Duodenal mucosa (tissue), 2 donors: ENCODE results near the gene TMBIM4.
"Not testable (repeated sequence)": the region's sequence is repeated elsewhere in the genome, so short reads cannot be mapped to it uniquely, and the experiment has no call there.

ENCODE experiments used
- H3K27ac ChIP-seq: one replicate; pipeline ENCODE4 v1.7.0; 2013; ENCODE audit warnings: low read depth, low read length
- H3K27me3 ChIP-seq, 2 donors: one replicate each; pipeline ENCODE4 v1.7.0; 2013; ENCODE audit warnings: low read length in 2 of 2, control low read depth in 1 of 2; ENCODE audit not compliant: insufficient read depth in 2 of 2, control insufficient read depth in 1 of 2
- H3K36me3 ChIP-seq, 2 donors: one replicate each; pipeline ENCODE4 v1.7.0; 2013; ENCODE audit warnings: low read length in 2 of 2, control low read depth in 1 of 2; ENCODE audit not compliant: insufficient read depth in 2 of 2, control insufficient read depth in 1 of 2
- H3K4me1 ChIP-seq, 2 donors: one replicate each; pipeline ENCODE4 v1.7.0; 2013; ENCODE audit warnings: low read length in 2 of 2, control low read depth in 1 of 2; ENCODE audit not compliant: insufficient read depth in 2 of 2, control insufficient read depth in 1 of 2
- H3K4me3 ChIP-seq, 2 donors: one replicate each; pipeline ENCODE4 v1.7.0; 2013; ENCODE audit warnings: low read length in 2 of 2, low read depth in 1 of 2
- H3K9ac ChIP-seq, 2 donors: one replicate each; pipeline ENCODE4 v1.7.0; 2013; ENCODE audit warnings: low read length in 2 of 2, low read depth in 1 of 2
- H3K9me3 ChIP-seq, 2 donors: one replicate each; pipeline ENCODE4 v1.7.0; 2013; ENCODE audit warnings: low read length in 2 of 2, control low read depth in 1 of 2; ENCODE audit not compliant: control insufficient read depth in 1 of 2

TMBIM4 gene

GRCh38 chr12:66187821-66188220 is 18.0 kb upstream of the TMBIM4 start:
- no peak overlapping the region for H3K4me3 ChIP-seq
- H3K9ac ChIP-seq = no peak overlapping the region
- peaks cover 9% of the 10 kb centered on the region in 2 donors for H3K27me3 ChIP-seq
- H3K27ac ChIP-seq = no peak overlapping the region
- no peaks in the 10 kb centered on the region for H3K36me3 ChIP-seq
- no peaks in the 10 kb centered on the region for H3K9me3 ChIP-seq
- peaks cover 4 to 5% of the 10 kb centered on the region in 2 donors for H3K4me1 ChIP-seq

- H3K9me3 ChIP-seq = no peaks in the 10 kb centered on the region
- no peak overlapping the region for H3K27ac ChIP-seq
- H3K36me3 ChIP-seq = no peaks in the 10 kb centered on the region
- no peak overlapping the region for H3K9ac ChIP-seq
- H3K4me3 ChIP-seq = no peak overlapping the region
- peaks cover 4 to 5% of the 10 kb centered on the region in 2 donors for H3K4me1 ChIP-seq
- H3K27me3 ChIP-seq = peaks cover 9% of the 10 kb centered on the region in 2 donors
These were observed 17.2 kb upstream of the TMBIM4 start for GRCh38 chr12:66187036-66187435.

- not testable (repeated sequence) for H3K4me3 ChIP-seq, H3K27ac ChIP-seq, H3K9me3 ChIP-seq, H3K4me1 ChIP-seq, H3K36me3 ChIP-seq, H3K9ac ChIP-seq, H3K27me3 ChIP-seq
These were observed 15.0 kb upstream of the TMBIM4 start for GRCh38 chr12:66184822-66185221.

- Histone ChIP-seq H3K27ac (no peak overlapping the region), H3K4me3 (no peak overlapping the region), H3K9ac (no peak overlapping the region), H3K4me1 (no peaks in the 10 kb centered on the region), H3K36me3 (no peaks in the 10 kb centered on the region), H3K27me3 (no peaks in the 10 kb centered on the region), H3K9me3 (no peaks in the 10 kb centered on the region)
These were observed 13.2 kb upstream of the TMBIM4 start for GRCh38 chr12:66182956-66183355.

- no peak overlapping the region for H3K4me3 ChIP-seq
These were observed 6.5 kb upstream of the TMBIM4 start for GRCh38 chr12:66176105-66176900.

GRCh38 chr12:66174391-66175325 is 4.9 kb upstream of the TMBIM4 start:
- H3K9ac ChIP-seq, H3K4me1 ChIP-seq, H3K36me3 ChIP-seq, H3K27ac ChIP-seq, H3K4me3 ChIP-seq, H3K9me3 ChIP-seq, H3K27me3 ChIP-seq: not testable (repeated sequence)

More at GRCh38 chr12:66176105-66176900, 6.5 kb upstream of the TMBIM4 start:
- Histone ChIP-seq H3K9me3 (no peaks in the 10 kb centered on the region), H3K4me1 (no peaks in the 10 kb centered on the region), H3K9ac (no peak overlapping the region), H3K27me3 (no peaks in the 10 kb centered on the region), H3K36me3 (no peaks in the 10 kb centered on the region), H3K27ac (no peak overlapping the region)

- Histone ChIP-seq H3K9ac (no peak overlapping the region), H3K27me3 (no peaks in the 10 kb centered on the region), H3K36me3 (peaks cover 0 to 6% of the 10 kb centered on the region in 2 donors), H3K27ac (no peak overlapping the region), H3K4me1 (peaks cover 6% of the 10 kb centered on the region in 2 donors), H3K4me3 (peak overlapping the region; percentile 97 to 98), H3K9me3 (no peaks in the 10 kb centered on the region)
These were observed 810 bp upstream of the TMBIM4 start for GRCh38 chr12:66170606-66171005.

- Histone ChIP-seq H3K4me3 (peak overlapping the region; percentile 97 to 98), H3K9me3 (peaks cover 0 to 8% of the 10 kb centered on the region in 2 donors), H3K27me3 (no peaks in the 10 kb centered on the region), H3K36me3 (peaks cover 0 to 6% of the 10 kb centered on the region in 2 donors), H3K27ac (no peak overlapping the region), H3K4me1 (peaks cover 6% of the 10 kb centered on the region in 2 donors), H3K9ac (peak overlapping the region in 1 of 2 donors; percentile 99)
These were observed 1.4 kb downstream of the TMBIM4 start for GRCh38 chr12:66168410-66168809.

GRCh38 chr12:66166561-66166960 is 3.2 kb downstream of the TMBIM4 start:
- peaks cover 6% of the 10 kb centered on the region in 2 donors for H3K4me1 ChIP-seq
- H3K9me3 ChIP-seq = peaks cover 0 to 8% of the 10 kb centered on the region in 2 donors

GRCh38 chr12:66165141-66165540 is 4.7 kb downstream of the TMBIM4 start:
- Histone ChIP-seq H3K27me3 (no peaks in the 10 kb centered on the region), H3K27ac (no peak overlapping the region), H3K4me3 (no peak overlapping the region), H3K9me3 (peaks cover 0 to 8% of the 10 kb centered on the region in 2 donors), H3K36me3 (peaks cover under 1 to 6% of the 10 kb centered on the region in 2 donors), H3K4me1 (peaks cover 6% of the 10 kb centered on the region in 2 donors), H3K9ac (no peak overlapping the region)

More at GRCh38 chr12:66166561-66166960, 3.2 kb downstream of the TMBIM4 start:
- H3K27ac ChIP-seq = no peak overlapping the region
- H3K27me3 ChIP-seq = no peaks in the 10 kb centered on the region
- H3K36me3 ChIP-seq = peaks cover 0 to 6% of the 10 kb centered on the region in 2 donors
- H3K4me3 ChIP-seq = no peak overlapping the region
- no peak overlapping the region for H3K9ac ChIP-seq
